Bronchial epithelial cell (primary cell): Measurements from ENCODE around the gene CYP2R1. TPM values are rescaled to one million over a fixed set of nuclear protein-coding genes. Genes with fewer than 3 reads are reported as not detected.
"Not testable (repeated sequence)": the region's sequence is repeated elsewhere in the genome, so short reads cannot be mapped to it uniquely, and the experiment has no call there.

ENCODE experiments used
- DNase-seq: peaks from one replicate; pipeline ENCODE4 v3.0.0-alpha.2; 2010; ENCODE audit warnings: low read depth
- FAIRE-seq: peaks from 2 replicates; lab custom pipeline; 2011; peaks lifted over from hg19 to GRCh38; lab: Jason Lieb, UNC
- H3K27me3 ChIP-seq: 2 replicates; pipeline ENCODE4 v1.5.1; 2011; ENCODE audit warnings: low read length; ENCODE audit not compliant: control insufficient read depth, insufficient read depth
- H3K36me3 ChIP-seq: 2 replicates; pipeline ENCODE4 v1.5.1; 2011; ENCODE audit warnings: low read length; ENCODE audit not compliant: control insufficient read depth, insufficient read depth
- H3K4me3 ChIP-seq: 2 replicates; pipeline ENCODE4 v1.5.1; 2011; ENCODE audit warnings: mild to moderate bottlenecking, low read depth, low read length, control low read depth
- total RNA-seq: library from RNA; depleted of rRNA; stranded (reverse); fragments of >200 nt; gene quantifications from 2 replicates; pipeline ENCODE4 v1.2.1, GENCODE V29; 2014
- TF ChIP-seq, protein P1 (sequence below): IDR thresholded peaks from 2 replicates; pipeline ENCODE4 v1.5.1; 2011; ENCODE audit warnings: mild to moderate bottlenecking, moderate library complexity, low read length, control low read depth, inconsistent platforms; ENCODE audit not compliant: insufficient read depth, severe bottlenecking

Gene CYP2R1
- total RNA-seq, 1 donor from 2014 or later, result 24.7 TPM

GRCh38 chr11:14891143-14892035 lies 642 bp downstream of the CYP2R1 start:
- peak; percentile 75 for DNase-seq
- H3K36me3 ChIP-seq, result no peaks in the 10 kb centered on the region
- no peaks in the 10 kb centered on the region for H3K27me3 ChIP-seq
- no peak for FAIRE-seq
- peak overlapping the region; percentile 87 for H3K4me3 ChIP-seq
- TF ChIP-seq, protein P1, sequence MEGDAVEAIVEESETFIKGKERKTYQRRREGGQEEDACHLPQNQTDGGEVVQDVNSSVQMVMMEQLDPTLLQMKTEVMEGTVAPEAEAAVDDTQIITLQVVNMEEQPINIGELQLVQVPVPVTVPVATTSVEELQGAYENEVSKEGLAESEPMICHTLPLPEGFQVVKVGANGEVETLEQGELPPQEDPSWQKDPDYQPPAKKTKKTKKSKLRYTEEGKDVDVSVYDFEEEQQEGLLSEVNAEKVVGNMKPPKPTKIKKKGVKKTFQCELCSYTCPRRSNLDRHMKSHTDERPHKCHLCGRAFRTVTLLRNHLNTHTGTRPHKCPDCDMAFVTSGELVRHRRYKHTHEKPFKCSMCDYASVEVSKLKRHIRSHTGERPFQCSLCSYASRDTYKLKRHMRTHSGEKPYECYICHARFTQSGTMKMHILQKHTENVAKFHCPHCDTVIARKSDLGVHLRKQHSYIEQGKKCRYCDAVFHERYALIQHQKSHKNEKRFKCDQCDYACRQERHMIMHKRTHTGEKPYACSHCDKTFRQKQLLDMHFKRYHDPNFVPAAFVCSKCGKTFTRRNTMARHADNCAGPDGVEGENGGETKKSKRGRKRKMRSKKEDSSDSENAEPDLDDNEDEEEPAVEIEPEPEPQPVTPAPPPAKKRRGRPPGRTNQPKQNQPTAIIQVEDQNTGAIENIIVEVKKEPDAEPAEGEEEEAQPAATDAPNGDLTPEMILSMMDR, result no peak

DNA sequence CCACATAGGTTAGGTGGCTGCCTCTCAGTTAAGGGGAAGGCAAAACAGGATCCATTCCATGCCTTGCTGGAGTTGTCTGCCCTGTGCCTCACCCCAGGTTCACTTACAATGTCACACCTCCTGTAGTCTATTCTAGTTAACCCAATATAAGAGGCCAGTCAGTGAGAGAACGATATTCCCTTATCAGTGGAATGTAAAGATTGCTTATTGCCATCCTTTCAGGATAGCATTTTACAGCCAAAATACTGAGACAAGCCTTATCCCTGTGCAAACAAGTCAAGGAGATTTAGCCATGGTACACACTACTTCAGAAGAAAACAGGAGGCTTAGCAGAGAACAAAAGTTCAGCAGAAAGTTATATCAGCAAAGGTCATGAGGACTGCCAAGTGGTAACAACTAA lies 5.5 kb downstream of the CYP2R1 start:
- DNase-seq (no peak), FAIRE-seq (no peak)
- TF ChIP-seq, protein P1, result no peak
- H3K4me3 ChIP-seq, result no peak overlapping the region
- peaks cover 1% of the 10 kb centered on the region for H3K36me3 ChIP-seq
- no peaks in the 10 kb centered on the region for H3K27me3 ChIP-seq

DNA sequence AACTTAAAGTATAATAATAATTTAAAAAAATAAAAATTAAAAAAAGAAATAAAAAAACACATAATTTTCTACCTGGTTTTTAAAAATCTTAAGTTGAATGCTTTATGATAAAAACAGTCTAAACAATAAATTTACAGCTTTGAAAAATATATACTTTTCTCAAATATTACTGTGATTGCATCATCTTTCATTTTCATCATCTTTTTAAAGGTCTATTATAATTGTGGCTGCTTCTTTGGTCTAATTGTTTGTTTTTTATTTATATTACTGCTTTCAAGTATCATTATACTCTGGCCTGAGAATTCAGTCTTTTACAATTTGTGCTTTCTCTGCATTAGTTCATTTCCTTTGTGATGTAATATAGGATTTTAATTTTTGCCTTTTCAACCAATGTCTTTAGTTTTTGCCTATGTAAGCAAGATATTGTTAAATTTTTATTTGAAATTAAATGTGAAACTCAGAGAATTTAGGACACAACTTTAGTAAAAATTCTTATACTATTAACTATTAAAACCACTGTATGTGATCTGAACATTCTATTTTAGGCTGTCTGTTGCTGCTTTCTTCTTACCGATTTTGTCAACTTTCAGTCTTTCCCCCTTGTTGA lies 7.3 kb downstream of the CYP2R1 start:
- FAIRE-seq (no peak), DNase-seq (no peak)
- TF ChIP-seq, protein P1, result no peak
- Histone ChIP-seq H3K27me3 (no peaks in the 10 kb centered on the region), H3K36me3 (peaks cover 5% of the 10 kb centered on the region), H3K4me3 (no peak overlapping the region)

GRCh38 chr11:14883683-14884082 lies 8.3 kb downstream of the CYP2R1 start:
- not testable (repeated sequence) for DNase-seq, H3K27me3 ChIP-seq, H3K4me3 ChIP-seq, FAIRE-seq, H3K36me3 ChIP-seq

GRCh38 chr11:14882196-14882595 lies 9.8 kb downstream of the CYP2R1 start:
- H3K27me3 ChIP-seq, result no peaks in the 10 kb centered on the region
- no peak for FAIRE-seq
- TF ChIP-seq, protein P1, result no peak
- H3K36me3 ChIP-seq, result peaks cover 5% of the 10 kb centered on the region
- DNase-seq, result no peak
- H3K4me3 ChIP-seq, result no peak overlapping the region

GRCh38 chr11:14881576-14882193 lies 10.3 kb downstream of the CYP2R1 start:
- H3K27me3 ChIP-seq, result no peaks in the 10 kb centered on the region
- TF ChIP-seq, protein P1, result no peak
- H3K4me3 ChIP-seq, result no peak overlapping the region
- DNase-seq, result no peak
- no peak for FAIRE-seq
- peaks cover 5% of the 10 kb centered on the region for H3K36me3 ChIP-seq
